Dermis blood vessel endothelial cell (primary cell): ENCODE results near the gene RUSC1. TPM values are rescaled to one million over a fixed set of nuclear protein-coding genes. Genes with fewer than 3 reads are reported as not detected.

Experiments used
- DNase-seq: peaks from one replicate; pipeline ENCODE4 v3.0.0; 2010
- total RNA-seq: library from RNA; depleted of rRNA; stranded (reverse); fragments of >200 nt; gene quantifications from 2 replicates; pipeline ENCODE4 v1.2.3, GENCODE V29; 2014

RUSC1 gene
- total RNA-seq, 1 donor from 2014 or later, result 13.8 TPM

- DNase-seq, result no peak
Measured at GRCh38 chr1:155295942-155296267, 24.8 kb upstream of the RUSC1 start.

GRCh38 chr1:155296661-155297060 lies 24.0 kb upstream of the RUSC1 start:
- DNase-seq, result no peak

- no peak for DNase-seq
Measured at GRCh38 chr1:155297384-155297783, 23.3 kb upstream of the RUSC1 start.

GRCh38 chr1:155300024-155300423 lies 20.7 kb upstream of the RUSC1 start:
- no peak for DNase-seq

GRCh38 chr1:155300553-155301329 lies 20.0 kb upstream of the RUSC1 start:
- no peak for DNase-seq

GRCh38 chr1:155301342-155301841 lies 19.3 kb upstream of the RUSC1 start, which contains the start of gene PKLR:
PKLR (minus strand) TSS chr1:155301438; CDS start chr1:155301395, 43 bp downstream.
- no peak for DNase-seq

GRCh38 chr1:155304558-155305063 lies 16.1 kb upstream of the RUSC1 start:
- no peak for DNase-seq

GRCh38 chr1:155305881-155306391 lies 14.8 kb upstream of the RUSC1 start:
- no peak for DNase-seq

- DNase-seq, result peak; percentile 75
Measured at GRCh38 chr1:155307247-155307740, 13.4 kb upstream of the RUSC1 start.

- DNase-seq, result peak; percentile 100
Measured at GRCh38 chr1:155308493-155309422, 11.9 kb upstream of the RUSC1 start, which contains the start of gene FDPS. FDPS (plus strand) TSS chr1:155308866; CDS start chr1:155309790, 924 bp downstream.

GRCh38 chr1:155309423-155310021 lies 11.2 kb upstream of the RUSC1 start:
- DNase-seq, result peak; percentile 85

- no peak for DNase-seq
Measured at GRCh38 chr1:155313261-155313660, 7.4 kb upstream of the RUSC1 start.

- no peak for DNase-seq
Measured at GRCh38 chr1:155316922-155317321, 3.8 kb upstream of the RUSC1 start.

- DNase-seq, result no peak
Measured at GRCh38 chr1:155318082-155318481, 2.6 kb upstream of the RUSC1 start.

GRCh38 chr1:155319536-155319935 lies 1.2 kb upstream of the RUSC1 start:
- DNase-seq, result no peak

GRCh38 chr1:155320252-155320651 lies 442 bp upstream of the RUSC1 start:
- no peak for DNase-seq

GRCh38 chr1:155321639-155322503 lies 1.2 kb downstream of the RUSC1 start:
- peak; percentile 17 for DNase-seq

- peak; percentile 62 for DNase-seq
Measured at GRCh38 chr1:155322571-155322952, 1.9 kb downstream of the RUSC1 start.

GRCh38 chr1:155322953-155323728 lies 2.4 kb downstream of the RUSC1 start:
- peak; percentile 91 for DNase-seq

GRCh38 chr1:155323729-155324036 lies 3.0 kb downstream of the RUSC1 start:
- DNase-seq, result peak; percentile 92
